Astrocyte (in vitro differentiated cells and primary cell): ENCODE measurements around the gene TEX53.

Experiments used
- EZH2 ChIP-seq: IDR thresholded peaks from 2 replicates; pipeline ENCODE4 v1.6.1; 2012; ENCODE audit warnings: mild to moderate bottlenecking, low read length, inconsistent platforms; ENCODE audit not compliant: insufficient read depth
- TF ChIP-seq, protein P1 (sequence below): IDR thresholded peaks from 2 replicates; pipeline ENCODE4 v1.5.1; 2011; ENCODE audit warnings: low read depth, mild to moderate bottlenecking, inconsistent platforms, low read length, moderate library complexity; ENCODE audit not compliant: insufficient read depth

DNA sequence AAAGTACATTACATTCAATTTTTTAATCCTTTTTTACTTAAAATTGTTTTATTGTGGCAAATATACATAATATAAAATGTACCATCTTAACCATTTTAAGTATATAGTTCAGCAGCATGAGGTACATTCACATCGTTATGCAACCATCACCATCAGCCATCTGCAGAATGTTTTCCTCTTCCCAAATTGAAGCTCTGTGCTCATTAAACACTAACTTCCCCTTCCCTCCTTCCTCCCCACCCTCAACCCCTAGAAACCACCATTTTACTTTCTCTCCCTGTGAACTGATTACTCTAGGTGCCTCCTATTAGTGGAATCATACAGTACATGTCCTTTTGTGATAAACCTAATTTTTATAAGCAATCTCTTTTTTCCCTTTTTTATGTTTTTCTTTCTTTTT, 15.6 kb downstream of the TEX53 start:
- TF ChIP-seq, protein P1, sequence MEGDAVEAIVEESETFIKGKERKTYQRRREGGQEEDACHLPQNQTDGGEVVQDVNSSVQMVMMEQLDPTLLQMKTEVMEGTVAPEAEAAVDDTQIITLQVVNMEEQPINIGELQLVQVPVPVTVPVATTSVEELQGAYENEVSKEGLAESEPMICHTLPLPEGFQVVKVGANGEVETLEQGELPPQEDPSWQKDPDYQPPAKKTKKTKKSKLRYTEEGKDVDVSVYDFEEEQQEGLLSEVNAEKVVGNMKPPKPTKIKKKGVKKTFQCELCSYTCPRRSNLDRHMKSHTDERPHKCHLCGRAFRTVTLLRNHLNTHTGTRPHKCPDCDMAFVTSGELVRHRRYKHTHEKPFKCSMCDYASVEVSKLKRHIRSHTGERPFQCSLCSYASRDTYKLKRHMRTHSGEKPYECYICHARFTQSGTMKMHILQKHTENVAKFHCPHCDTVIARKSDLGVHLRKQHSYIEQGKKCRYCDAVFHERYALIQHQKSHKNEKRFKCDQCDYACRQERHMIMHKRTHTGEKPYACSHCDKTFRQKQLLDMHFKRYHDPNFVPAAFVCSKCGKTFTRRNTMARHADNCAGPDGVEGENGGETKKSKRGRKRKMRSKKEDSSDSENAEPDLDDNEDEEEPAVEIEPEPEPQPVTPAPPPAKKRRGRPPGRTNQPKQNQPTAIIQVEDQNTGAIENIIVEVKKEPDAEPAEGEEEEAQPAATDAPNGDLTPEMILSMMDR, result no peak
- TF ChIP-seq EZH2, result no peak
